Measurements from ENCODE around the gene WDR45.
"Not testable (repeated sequence)": the region's sequence is repeated elsewhere in the genome, so short reads cannot be mapped to it uniquely, and the experiment has no call there.

WDR45 gene

GRCh38 chrX:49079489-49080428 lies at the start of gene WDR45:
Gene WDR45, minus strand, starts transcription at chrX:49079887. Its CDS starts 1,792 bp downstream, at chrX:49078095.
- peak; percentile 63 for DNase-seq (ENCODE audit: low spot score)

GRCh38 chrX:49129427-49129826 lies 49.7 kb upstream of the WDR45 start:
- no peak for DNase-seq (ENCODE audit: low spot score)

DNA sequence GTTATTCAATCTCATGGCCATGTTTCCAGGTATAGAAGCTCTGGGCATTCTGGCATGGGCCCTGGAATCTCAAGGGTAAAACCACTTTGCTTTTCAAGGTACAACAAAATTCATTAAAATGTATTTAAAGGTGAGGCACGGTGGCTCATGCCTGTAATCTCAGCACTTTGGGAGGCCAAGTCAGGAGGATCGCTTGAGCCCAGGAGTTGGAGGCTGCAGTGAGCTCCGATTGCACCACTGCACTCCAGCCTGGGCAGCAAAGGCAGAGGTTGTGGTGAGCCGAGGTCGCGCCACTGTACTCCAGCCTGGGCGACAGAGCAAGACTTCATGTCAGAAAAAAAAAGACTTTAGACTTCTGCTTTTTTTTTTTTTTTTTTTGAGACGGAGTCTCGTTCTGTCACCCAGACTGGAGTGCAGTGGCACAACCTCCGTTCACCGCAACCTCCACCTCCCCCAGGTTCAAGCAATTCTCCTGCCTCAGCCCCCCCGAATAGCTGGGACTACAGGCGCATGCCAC lies 48.1 kb upstream of the WDR45 start:
- DNase-seq (ENCODE audit: low spot score) = not testable (repeated sequence)

DNA sequence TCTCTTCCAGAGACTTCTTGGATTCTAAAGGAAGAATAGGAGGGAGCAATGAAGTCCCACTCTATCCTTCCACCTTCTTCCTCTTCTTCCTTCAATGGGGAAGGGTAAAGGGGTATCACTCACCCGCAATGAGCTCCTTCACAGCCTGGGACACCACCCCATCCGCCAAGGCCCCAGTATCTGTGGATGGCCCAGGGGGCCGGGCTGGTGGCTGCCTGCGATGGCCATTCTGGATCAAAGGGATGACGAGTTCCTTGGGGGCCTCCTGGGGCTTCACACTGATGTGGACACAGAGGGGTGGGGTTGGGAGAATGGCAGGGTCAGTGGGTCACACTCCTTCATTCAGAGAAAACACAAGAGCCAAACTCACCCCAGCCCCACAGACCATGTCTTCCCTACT lies 42.8 kb upstream of the WDR45 start:
- DNase-seq (ENCODE audit: low spot score) = no peak

DNA sequence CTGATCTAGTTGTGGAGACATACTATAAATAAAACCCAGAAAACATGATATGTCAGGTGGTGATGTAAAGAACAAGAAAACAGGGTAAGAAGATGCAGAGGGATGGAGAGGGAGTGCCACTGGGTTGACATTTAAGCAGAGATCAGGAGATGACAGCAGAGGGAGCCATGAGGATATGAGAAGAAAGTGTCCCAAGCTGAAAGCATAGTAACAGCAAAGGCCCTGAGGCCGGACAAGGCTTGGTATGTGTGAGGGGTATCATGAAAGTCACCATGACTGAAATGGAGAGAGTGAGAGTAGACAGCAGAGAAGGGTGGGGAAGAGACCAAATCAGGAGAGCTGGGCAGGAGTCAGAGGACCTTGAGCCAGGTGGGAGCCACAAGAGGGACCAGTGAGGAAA lies 40.4 kb upstream of the WDR45 start:
- no peak for DNase-seq (ENCODE audit: low spot score)

- DNase-seq (ENCODE audit: low spot score) = no peak
Measured at GRCh38 chrX:49117581-49117980, 37.9 kb upstream of the WDR45 start.

DNA sequence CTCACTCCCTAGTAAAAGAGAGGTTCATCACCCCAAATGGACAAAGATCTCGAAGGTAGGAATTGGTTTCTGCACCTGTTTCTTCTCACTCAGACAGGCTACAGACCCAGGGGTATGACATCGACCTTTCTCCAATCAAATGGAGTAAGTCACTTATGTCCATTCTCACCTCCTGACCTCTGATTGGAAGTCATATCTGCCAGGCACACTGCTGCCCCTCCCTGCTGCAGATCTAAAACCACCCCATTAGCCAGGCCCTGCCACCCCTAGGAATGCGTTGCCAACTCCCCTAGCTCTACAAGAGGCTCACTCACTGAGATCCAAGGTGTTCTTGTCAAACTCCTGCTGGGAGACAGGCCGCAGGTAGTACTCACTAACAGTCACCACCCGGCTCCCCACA lies 37.0 kb upstream of the WDR45 start:
- no peak for DNase-seq (ENCODE audit: low spot score)

DNA sequence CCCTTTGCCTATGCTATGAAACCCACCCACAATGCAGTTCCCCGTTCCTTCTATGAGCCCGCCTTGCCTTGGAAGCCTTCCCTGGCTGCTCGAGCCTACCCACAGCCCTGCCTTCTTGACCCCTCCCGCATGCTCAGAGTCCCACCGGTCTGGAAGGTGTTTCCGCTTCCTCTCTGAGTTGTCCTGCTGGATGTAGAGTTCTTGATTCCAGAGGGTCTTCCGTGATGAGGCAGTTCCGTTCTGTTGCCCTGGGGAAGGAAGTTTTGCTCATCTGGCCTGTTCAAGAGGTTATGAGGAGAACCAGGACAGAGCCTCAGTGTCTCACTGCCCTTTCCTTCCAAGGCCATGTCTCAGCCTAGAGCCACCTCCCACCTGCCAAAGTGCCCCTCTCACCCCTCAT lies 36.4 kb upstream of the WDR45 start:
- no peak for DNase-seq (ENCODE audit: low spot score)

DNA sequence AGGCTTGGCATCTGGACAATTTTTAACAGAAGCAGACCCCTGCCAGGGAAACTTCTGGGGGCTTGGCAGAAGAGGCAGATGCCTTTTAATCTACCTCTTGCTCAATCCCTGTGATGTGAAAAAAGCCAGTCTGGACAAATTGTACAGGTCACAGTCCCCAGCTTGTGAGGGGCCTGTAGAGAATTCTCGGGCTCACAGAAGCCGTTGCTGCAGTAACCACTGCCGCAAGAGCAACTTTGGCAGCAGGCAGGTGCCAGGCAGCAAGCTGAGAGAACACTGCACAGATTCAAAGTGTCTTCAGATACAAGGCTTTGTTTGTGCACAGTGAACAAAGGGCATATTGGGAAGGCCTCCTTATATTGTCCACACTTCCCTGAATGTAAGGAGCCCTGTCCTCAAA lies 32.1 kb upstream of the WDR45 start:
- DNase-seq (ENCODE audit: low spot score) = no peak

DNA sequence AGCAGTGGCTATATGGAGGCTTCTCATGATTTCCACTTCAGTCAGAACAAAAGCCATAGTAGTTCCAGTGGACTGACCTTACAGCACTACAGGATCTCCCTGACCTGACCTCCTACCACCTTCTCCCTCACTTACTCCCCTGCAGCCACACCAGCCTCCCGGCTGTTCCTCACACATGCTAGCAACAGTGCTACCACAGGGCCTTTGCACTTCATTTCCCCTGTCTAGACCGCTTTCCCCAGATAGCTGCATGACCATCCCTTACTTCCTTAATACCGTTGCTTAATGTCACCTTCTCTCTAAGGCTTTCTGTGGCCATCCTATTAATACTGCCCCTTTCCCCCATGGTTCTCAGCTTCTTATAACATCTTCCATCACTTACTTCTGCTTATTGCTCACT lies 30.7 kb upstream of the WDR45 start:
- no peak for DNase-seq (ENCODE audit: low spot score)

- DNase-seq (ENCODE audit: low spot score) = no peak
Measured at GRCh38 chrX:49108641-49109040, 29.0 kb upstream of the WDR45 start.

DNA sequence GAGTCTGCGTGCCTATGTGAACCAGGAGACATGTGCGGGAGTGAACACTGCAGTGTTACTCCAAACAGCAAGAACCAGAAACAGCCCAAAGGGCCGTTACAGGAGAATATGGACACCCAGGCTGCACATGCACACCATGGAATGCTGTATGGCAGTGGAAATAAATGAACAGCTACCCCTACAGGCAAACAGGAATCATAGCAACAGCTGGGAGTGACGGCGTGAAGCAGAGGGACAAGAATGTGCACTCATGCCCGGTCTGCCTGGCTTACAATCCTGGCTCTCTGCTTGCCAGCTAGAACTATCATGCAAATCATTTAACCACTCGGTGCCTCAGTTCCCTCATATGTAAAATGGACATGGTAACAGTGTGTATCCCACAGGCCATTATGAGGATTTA lies 27.2 kb upstream of the WDR45 start:
- peak; percentile 34 for DNase-seq (ENCODE audit: low spot score)

DNA sequence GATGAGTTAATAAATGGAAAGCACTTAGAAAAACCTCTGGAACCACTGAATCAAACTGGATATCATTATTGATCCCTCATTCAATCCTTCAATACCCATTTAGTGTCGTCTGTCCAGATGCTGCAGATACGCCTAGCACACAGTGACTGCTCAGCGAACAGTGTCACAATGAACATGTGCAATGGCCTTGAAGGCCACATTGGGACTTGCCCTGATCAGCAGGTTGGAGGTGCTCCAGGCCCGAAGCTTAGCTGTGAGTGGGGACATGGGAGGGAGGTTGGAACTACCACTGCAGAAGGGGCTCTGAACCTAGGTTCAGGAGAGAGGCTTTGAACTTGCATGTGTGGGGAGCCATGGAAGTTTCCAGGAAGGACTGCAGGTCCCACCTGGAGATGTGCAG lies 26.6 kb upstream of the WDR45 start:
- DNase-seq (ENCODE audit: low spot score) = no peak

DNA sequence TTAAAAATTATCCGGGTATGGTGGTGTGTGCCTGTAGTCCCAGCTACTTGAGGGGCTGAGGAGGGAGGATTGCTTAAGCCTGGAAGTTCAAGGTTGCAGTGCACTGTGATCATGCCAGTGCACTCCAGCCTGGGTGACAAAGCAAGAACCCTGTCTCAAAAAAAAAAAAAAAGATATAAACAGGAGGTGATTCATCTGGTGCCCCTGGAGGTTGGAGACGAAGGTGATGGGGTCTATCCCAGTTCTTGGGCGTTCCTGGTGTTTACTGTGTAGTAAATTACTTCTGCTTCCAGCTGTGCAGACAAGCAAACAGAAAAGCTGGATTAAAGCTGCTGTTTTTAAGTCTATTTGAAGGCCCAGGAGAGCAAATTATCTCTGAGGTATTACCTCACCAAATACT lies 23.9 kb upstream of the WDR45 start:
- DNase-seq (ENCODE audit: low spot score) = no peak

DNA sequence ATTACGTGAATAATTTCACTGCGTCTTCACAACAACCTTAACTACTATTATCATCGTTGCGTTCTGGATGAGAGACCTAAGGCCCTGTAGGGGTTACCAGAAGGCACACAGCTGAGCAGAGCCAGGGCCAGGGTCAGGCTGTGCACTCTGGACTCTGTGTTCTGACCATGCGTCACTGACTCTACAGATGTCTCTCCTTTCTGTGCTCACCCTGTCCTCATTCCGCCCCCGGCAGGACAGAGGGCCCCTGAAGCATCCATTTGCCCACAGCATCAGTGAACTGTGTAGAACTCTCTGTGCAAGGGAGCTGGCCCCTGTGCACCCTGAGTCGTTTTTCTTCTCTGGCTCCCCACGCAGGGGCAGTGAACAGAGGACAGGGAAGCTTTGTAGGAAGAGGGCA lies 22.5 kb upstream of the WDR45 start:
- DNase-seq (ENCODE audit: low spot score) = no peak

- no peak for DNase-seq (ENCODE audit: low spot score)
Measured at GRCh38 chrX:49101629-49101984, 21.9 kb upstream of the WDR45 start.

DNA sequence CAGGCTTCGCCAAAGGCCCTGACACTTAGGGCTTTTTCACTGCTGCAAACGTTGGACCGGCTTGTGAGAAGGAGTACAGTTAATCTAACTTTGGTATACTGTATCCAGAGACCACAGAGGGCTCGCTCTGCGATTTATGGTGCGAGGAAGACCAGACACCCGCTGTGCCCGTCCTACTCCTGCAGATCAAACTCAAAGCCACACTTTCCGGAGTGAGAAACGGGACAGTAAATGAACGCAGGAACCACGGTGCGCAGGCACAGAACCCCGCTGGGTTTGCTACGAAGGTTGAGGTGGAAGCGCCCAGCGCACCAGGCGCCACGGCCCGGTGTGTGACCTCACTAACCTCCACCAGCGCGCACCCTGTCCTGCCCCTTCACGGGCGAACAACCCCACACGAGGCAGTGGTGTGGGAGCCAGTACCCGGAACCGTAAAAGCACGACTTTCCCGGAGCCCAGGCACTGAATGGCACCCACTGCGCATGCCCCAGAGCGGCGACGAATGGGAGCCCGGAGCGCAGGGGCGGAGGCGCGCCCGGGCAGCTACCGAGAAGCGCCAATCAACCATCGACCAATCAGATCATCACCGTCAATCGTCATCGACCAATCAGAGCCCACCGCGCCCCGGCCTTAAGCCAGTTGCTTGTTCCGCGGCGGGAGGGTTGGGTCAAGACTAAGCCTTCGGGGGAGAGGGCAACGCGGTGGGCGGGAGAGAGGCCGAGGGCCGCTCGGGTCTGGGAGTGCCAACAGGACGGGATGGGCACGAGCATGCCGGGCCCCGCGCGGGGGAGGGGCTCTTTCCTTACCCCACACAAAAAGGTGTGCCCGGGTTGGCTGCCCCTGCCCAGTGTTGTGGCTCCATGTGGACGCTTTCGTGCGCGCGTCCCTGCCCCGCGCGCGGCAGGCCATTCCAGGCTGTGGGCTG lies 21.3 kb upstream of the WDR45 start:
- peak; percentile 92 for DNase-seq (ENCODE audit: low spot score)

- no peak for DNase-seq (ENCODE audit: low spot score)
Measured at GRCh38 chrX:49096419-49096818, 16.7 kb upstream of the WDR45 start.

DNA sequence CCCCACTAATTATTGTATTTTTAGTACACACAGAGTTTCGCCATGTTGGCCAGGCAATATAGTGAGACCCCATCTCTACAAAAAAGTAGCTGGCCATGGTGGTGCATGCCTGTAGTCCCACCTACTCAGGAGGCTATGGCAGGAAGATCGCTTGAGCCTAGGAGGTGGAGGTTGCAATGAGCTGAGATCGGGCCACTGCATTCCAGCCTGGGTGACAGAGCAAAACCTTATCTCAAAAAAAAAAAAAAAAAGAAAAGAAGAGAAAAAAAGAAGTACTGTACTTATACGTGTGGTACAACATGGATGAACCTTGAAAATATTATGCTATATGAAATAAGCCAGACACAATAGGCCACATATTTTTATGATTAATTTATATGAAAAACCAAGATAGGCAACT lies 9.9 kb upstream of the WDR45 start:
- DNase-seq (ENCODE audit: low spot score) = no peak

DNA sequence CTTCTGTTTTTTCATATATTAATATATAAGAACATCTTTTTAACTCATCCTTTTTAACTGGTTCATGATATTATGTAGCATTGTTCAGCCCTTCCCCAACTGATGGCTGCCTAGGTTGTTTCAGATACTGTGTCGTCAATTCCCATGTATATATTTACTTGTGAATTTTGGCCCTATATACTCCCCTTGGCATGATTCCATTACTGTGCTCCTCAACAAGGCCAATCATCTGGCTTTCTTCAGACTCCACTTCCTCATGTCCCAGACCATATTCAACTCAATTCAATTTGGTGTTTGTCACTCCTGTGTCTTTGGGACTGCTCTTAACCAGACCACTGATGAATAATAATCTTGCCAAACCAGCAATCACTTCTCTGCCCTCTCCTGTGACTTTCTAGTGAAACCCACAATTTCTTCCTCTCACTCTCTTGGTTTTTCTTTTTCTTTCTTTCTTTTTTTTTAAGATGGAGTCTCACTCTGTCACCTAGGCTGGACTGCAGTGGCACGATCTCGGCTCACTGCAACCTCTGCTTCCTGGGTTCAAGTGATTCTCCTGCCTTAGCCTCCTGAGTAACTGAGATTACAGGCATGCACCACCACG lies 2.7 kb upstream of the WDR45 start:
- no peak for DNase-seq (ENCODE audit: low spot score)

DNA sequence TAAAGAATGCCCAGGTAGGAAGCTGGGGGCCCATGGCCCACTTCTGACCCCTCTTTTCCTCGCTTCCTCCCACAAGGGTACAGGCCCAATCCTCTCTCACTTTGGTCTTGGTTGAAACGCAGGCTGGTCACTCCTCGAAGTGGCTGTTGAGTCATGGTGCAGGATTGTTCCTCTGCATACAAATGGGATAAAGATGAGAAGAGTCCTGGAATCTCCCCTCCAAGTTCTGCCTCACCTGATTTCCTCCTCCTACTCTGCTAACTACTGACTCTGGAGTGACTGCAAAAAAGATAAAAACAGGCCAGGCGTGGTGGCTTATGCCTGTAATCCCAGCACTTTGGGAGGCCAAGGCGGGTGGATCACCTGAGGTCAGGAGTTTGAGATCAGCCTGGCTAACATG lies 1.7 kb downstream of the WDR45 start:
- no peak for DNase-seq (ENCODE audit: low spot score)

DNA sequence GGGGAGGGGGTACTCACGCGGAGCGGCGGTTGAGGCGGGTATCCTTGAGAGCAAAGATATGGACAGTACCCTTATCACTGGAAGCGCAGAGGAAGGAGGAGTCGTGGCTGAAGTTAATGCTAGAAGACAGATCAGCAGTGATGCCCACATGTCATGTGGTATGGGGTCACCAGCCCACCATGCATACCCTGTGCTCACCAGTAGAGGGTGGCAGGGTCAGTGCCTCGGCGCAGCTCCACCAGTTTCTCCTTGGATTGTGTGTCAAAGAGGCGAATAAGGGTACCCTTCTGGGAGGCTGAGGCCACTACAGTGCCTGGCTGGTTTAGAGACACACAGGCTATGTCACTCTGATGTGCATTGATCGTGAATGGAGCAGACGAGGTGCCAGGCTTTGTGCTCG lies 4.3 kb downstream of the WDR45 start:
- no peak for DNase-seq (ENCODE audit: low spot score)
